Neutrophil (primary cell): ENCODE data around the gene ACADM.

Experiments used
- H3K27ac ChIP-seq: fragments of 200-600 bp; sonication (generic); 2 replicates; pipeline ENCODE4 v1.5.1; 2016; ENCODE audit warnings: mild to moderate bottlenecking, moderate library complexity
- H3K27me3 ChIP-seq: fragments of 200-600 bp; sonication (generic); 2 replicates; pipeline ENCODE4 v1.6.0; 2016; ENCODE audit warnings: mild to moderate bottlenecking
- H3K36me3 ChIP-seq: fragments of 200-600 bp; sonication (generic); 2 replicates; pipeline ENCODE4 v1.5.1; 2017
- H3K4me1 ChIP-seq, 2 experiments: fragments of 200-600 bp in 1 of 2; sonication (generic) in 1 of 2; 1 replicate in 1 of 2; 2 replicates in 1 of 2; pipeline versions ENCODE4 v1.5.1 to v1.6.1; 2013 to 2016; ENCODE audit warnings: low read depth in 1 of 2, low read length in 1 of 2, mild to moderate bottlenecking in 1 of 2, moderate library complexity in 1 of 2; ENCODE audit not compliant: control insufficient read depth in 1 of 2, insufficient read depth in 1 of 2
- H3K4me3 ChIP-seq, 2 experiments: fragments of 200-600 bp in 1 of 2; sonication (generic) in 1 of 2; 1 replicate in 1 of 2; 2 replicates in 1 of 2; pipeline ENCODE4 v1.5.1; 2013 to 2016; ENCODE audit warnings: low read depth in 1 of 2, low read length in 1 of 2, mild to moderate bottlenecking in 1 of 2, moderate library complexity in 1 of 2
- H3K9me3 ChIP-seq: fragments of 200-600 bp; sonication (generic); 2 replicates; pipeline ENCODE4 v1.5.1; 2016
- TF ChIP-seq, protein P1 (sequence below): fragments of 200-600 bp; sonication (generic); IDR thresholded peaks from 2 replicates; pipeline ENCODE4 v1.5.1; 2016; ENCODE audit warnings: antibody characterized with exemption

Gene ACADM

DNA sequence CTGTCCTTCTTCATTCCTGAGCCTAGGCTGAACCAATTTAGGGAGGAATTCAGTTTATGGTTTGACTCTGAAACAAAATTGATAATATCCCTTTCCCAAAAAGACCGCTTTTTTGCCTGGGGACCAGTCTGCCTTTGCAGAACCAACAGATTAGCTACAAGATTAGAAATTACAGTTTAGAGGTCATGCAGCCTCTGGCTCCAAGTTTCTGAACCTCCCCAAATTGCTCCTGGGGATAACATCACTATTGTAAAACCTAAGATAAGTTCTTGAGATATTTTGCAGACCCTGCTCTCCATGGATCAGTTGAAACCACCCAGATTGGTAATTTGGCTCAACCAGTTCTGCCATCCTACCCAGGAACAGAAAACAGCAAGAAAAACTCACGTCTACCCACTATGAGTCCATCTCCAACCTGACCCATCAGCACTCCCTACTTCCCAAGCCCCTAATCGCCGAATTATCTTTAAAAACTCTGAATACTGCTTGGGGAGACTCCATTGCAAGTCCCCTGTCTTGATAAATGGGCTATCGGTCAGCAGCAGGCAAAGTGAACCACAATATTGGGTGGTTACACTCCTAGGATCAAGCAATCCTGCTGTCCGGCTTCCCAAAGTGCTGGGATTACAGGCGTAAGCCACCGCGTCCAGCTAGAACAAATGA lies 60.9 kb downstream of the ACADM start:
- Histone ChIP-seq H3K4me3 (peak overlapping the region; percentile 74 to 76), H3K27ac (peak overlapping the region; percentile 87), H3K9me3 (no peaks in the 10 kb centered on the region), H3K27me3 (no peaks in the 10 kb centered on the region), H3K4me1 (peaks cover 40 to 41% of the 10 kb centered on the region in 2 experiments), H3K36me3 (peaks cover 12% of the 10 kb centered on the region)
- TF ChIP-seq, protein P1, sequence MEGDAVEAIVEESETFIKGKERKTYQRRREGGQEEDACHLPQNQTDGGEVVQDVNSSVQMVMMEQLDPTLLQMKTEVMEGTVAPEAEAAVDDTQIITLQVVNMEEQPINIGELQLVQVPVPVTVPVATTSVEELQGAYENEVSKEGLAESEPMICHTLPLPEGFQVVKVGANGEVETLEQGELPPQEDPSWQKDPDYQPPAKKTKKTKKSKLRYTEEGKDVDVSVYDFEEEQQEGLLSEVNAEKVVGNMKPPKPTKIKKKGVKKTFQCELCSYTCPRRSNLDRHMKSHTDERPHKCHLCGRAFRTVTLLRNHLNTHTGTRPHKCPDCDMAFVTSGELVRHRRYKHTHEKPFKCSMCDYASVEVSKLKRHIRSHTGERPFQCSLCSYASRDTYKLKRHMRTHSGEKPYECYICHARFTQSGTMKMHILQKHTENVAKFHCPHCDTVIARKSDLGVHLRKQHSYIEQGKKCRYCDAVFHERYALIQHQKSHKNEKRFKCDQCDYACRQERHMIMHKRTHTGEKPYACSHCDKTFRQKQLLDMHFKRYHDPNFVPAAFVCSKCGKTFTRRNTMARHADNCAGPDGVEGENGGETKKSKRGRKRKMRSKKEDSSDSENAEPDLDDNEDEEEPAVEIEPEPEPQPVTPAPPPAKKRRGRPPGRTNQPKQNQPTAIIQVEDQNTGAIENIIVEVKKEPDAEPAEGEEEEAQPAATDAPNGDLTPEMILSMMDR: no peak

DNA sequence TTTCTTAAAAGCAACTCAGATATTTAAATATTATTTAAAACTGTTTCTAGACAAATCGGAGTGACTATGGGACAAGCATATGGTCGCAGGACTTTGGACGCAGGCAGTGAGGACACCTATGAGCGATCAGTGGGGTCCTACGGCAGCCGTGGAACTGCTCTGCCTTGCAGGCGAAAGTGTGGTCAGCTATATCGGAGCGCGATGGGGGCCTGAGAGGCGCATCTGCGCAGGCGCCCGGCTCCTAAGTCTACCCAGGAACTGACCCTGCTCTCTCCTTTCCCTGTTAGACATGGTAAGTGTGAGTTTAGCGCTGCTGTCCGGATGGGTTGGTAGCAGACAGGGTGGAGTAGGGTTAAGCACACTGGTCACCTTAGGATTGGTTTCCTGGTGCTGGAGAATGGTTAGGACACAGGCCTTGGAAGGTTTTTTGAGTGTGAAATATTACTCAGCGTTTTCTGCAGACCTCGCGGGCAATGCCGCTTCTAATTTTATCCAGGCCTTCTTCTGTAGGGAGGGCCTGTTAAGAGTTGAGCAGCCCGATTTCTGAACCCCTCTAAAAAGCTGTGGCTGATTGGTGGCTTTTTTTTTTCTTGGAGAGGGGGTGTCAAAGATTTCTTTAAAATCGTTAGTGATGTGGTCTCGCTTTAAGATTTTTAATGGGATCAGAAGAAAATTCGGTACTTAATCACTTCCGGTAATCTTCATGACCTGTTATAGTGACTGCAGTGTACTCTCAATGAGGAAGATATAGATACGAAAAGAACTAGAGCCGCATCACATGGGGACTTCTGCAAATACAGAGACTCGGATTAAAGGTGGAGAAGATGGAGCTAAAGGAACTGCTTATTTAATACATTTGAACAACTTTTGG lies 61.7 kb downstream of the ACADM start, which contains the start of gene RABGGTB:
TSS of gene RABGGTB (plus strand) at position 274 of the 871 bp plus-strand sequence. CDS start at position 290, 16 bp downstream.
- Histone ChIP-seq H3K4me1 (peaks cover 40 to 41% of the 10 kb centered on the region in 2 experiments), H3K4me3 (peak within 1 kb of the TSS; percentile 74 to 76), H3K27ac (peak within 1 kb of the TSS; percentile 87), H3K36me3 (peaks cover 20% of the 10 kb centered on the region), H3K27me3 (no peaks in the 10 kb centered on the region), H3K9me3 (no peaks in the 10 kb centered on the region)
- TF ChIP-seq, protein P1: peak; percentile 15

DNA sequence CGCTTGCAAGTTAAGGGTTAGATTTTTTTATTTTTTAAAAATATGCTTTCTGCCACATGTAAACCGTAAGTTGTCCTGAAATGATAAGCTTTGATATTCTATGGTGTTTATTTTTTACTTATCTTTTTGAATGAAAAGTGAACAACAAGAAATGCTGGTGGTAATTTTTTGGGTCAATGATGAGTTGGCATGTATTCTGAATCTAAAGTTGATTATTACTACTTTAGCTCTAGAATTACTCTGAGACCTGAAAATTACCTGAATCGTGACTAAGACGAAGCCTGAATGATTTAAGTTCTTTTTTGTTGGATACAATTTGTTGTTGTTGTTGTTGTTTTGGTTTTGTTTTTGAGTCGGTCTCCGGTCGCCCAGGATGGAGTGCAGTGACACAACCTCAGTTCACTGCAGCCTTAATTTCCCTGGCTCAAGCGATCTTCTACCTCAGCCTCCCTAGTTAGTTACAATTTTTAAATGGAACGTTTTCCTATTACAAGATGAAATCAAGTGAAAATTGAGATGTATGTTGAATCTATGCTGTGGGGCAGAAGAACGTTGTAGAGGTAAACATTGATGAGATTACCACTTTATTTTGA lies 62.5 kb downstream of the ACADM start:
- Histone ChIP-seq H3K27ac (peak overlapping the region; percentile 87), H3K9me3 (no peaks in the 10 kb centered on the region), H3K27me3 (no peaks in the 10 kb centered on the region), H3K4me1 (peaks cover 40 to 41% of the 10 kb centered on the region in 2 experiments), H3K4me3 (peak overlapping the region; percentile 74 to 76), H3K36me3 (peaks cover 28% of the 10 kb centered on the region)
- TF ChIP-seq, protein P1: no peak

DNA sequence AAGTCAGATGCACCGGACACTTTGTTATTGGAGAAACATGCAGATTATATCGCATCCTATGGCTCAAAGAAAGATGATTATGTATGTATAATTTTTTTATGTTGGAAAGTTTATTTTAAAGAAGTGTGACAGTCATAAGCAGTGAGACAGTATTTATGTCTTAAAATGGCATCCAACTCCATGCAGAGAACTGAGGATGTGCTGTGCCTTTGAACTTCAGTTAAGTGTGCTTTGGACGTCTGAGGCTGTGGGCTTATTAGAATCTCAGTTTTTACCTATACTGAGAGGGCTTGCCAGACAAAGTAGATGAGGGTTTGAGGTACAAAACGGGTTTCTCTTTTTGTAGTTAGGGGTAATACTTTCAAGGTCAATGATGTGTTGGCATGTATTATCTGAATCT lies 63.0 kb downstream of the ACADM start:
- H3K4me1 ChIP-seq: peaks cover 40 to 41% of the 10 kb centered on the region in 2 experiments
- peak overlapping the region in 1 of 2 experiments; percentile 74 for H3K4me3 ChIP-seq
- H3K27me3 ChIP-seq: no peaks in the 10 kb centered on the region
- H3K36me3 ChIP-seq: peaks cover 33% of the 10 kb centered on the region
- TF ChIP-seq, protein P1: no peak
- H3K27ac ChIP-seq: peak overlapping the region; percentile 87
- no peaks in the 10 kb centered on the region for H3K9me3 ChIP-seq

DNA sequence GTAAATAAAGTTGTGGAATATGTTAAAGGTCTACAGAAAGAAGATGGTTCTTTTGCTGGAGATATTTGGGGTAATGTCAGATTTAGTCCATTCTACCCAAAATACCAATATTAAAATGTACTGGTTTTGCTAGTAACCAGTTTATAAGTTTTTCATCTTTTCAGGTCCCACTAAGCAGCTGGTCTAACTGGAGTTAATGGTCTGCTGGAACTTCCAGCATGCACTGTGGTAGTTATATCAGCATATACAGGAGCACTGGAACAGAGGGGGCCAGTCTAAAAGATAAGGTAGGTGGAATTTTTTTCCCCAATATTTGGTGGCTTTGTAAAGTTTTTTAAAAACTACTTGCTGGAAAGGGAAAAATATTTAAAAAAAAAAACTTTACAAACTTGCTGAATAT lies 65.5 kb downstream of the ACADM start:
- Histone ChIP-seq H3K4me3 (no peak overlapping the region), H3K4me1 (peaks cover 29 to 31% of the 10 kb centered on the region in 2 experiments), H3K27me3 (no peaks in the 10 kb centered on the region), H3K27ac (no peak overlapping the region), H3K36me3 (peaks cover 58% of the 10 kb centered on the region), H3K9me3 (no peaks in the 10 kb centered on the region)
- TF ChIP-seq, protein P1: no peak
